K562 (cell line): ENCODE data around the gene CKMT2. TPM values are rescaled to one million over a fixed set of nuclear protein-coding genes. Genes with fewer than 3 reads are reported as not detected.

ENCODE experiments used
- ATAC-seq: fragments of 200-7000 bp; cut with Tn5 transposase; 3 replicates; pipeline ENCODE4 v1.9.1; 2020; ENCODE audit warnings: moderate library complexity
- BruUV-seq: library from RNA; stranded (reverse); fragments of 400-500 nt; replicated peaks from 2 replicates; lab custom pipeline; 2021; lab: Mats Ljungman, UMichigan
- CTCF ChIA-PET: fragments of 300-600 bp; formaldehyde crosslinking; extraction: SDS; loops from one replicate; lab custom pipeline; 2021; ENCODE audit warnings: low intra/inter-chr PET ratio; lab: Yijun Ruan, JAX
- POLR2A ChIA-PET: fragments of 300-600, 350-650 bp; sonication (Branson Sonifier 250); formaldehyde crosslinking; extraction: SDS; loops from one replicate; lab custom pipeline; 2021; ENCODE audit warnings: antibody characterized with exemption, inconsistent platforms; lab: Yijun Ruan, JAX
- DNase-seq, 4 experiments: peaks; one replicate each; pipeline versions ENCODE4 v3.0.0 to v3.0.0-alpha.2; 2011 to 2018; ENCODE audit warnings: low spot score in 3 of 4, mixed read lengths in 3 of 4; ENCODE audit errors: extremely low read depth in 1 of 4
- FAIRE-seq: peaks from 2 replicates; lab custom pipeline; 2011; peaks lifted over from hg19 to GRCh38; lab: Jason Lieb, UNC
- H2AFZ ChIP-seq: 2 replicates; pipeline ENCODE4 v1.6.0; 2011; ENCODE audit warnings: low read depth, low read length, control low read depth, inconsistent platforms
- H3K27ac ChIP-seq: fragments of 200-600 bp; 3 replicates; pipeline ENCODE4 v1.8.0; 2011; ENCODE audit warnings: low read depth, mild to moderate bottlenecking, control low read depth, inconsistent platforms, low read length, moderate library complexity, mixed read lengths; ENCODE audit errors: extremely low read depth
- H3K27me3 ChIP-seq, 2 experiments: fragments of 300-600 bp in 1 of 2; 2 replicates in 1 of 2; 3 replicates in 1 of 2; pipeline versions ENCODE4 v1.6.0 to v1.8.0; 2011; ENCODE audit warnings: inconsistent platforms in 2 of 2, low read length in 2 of 2, mild to moderate bottlenecking in 1 of 2, mixed read lengths in 1 of 2, moderate library complexity in 1 of 2; ENCODE audit not compliant: control insufficient read depth in 2 of 2, insufficient read depth in 2 of 2
- H3K36me3 ChIP-seq: fragments of 300-600 bp; 3 replicates; pipeline ENCODE4 v1.8.0; 2011; ENCODE audit warnings: mild to moderate bottlenecking, low read length, inconsistent platforms; ENCODE audit not compliant: control insufficient read depth, insufficient read depth
- H3K4me1 ChIP-seq, 2 experiments: fragments of 200-600 bp in 1 of 2; replicated peaks in 1 of 2; 2 replicates in 1 of 2; 3 replicates in 1 of 2; pipeline versions ENCODE4 v1.5.1 to v1.8.0; 2011; ENCODE audit warnings: inconsistent platforms in 2 of 2, low read length in 2 of 2, mild to moderate bottlenecking in 1 of 2, mixed read lengths in 1 of 2, moderate library complexity in 1 of 2; ENCODE audit not compliant: control insufficient read depth in 2 of 2, insufficient read depth in 2 of 2
- H3K4me2 ChIP-seq: 2 replicates; pipeline ENCODE4 v1.6.1; 2011; ENCODE audit warnings: low read length, control low read depth, inconsistent platforms, mixed read lengths; ENCODE audit not compliant: insufficient read depth
- H3K4me3 ChIP-seq: fragments of 200-600 bp; sonication (generic), shearing (Covaris generic); 2 replicates; pipeline ENCODE4 v1.5.1; 2016; ENCODE audit warnings: control low read depth, inconsistent platforms
- H3K79me2 ChIP-seq: fragments of 200-600 bp; 3 replicates; pipeline ENCODE4 v1.8.0; 2011; ENCODE audit warnings: low read length, inconsistent platforms; ENCODE audit not compliant: control insufficient read depth, insufficient read depth
- H3K9ac ChIP-seq, 2 experiments: 2 replicates each; pipeline versions ENCODE4 v1.6.0 to v1.6.1; 2011; ENCODE audit warnings: low read depth in 2 of 2, low read length in 2 of 2, control low read depth in 1 of 2, inconsistent platforms in 1 of 2, mild to moderate bottlenecking in 1 of 2, mixed read lengths in 1 of 2; ENCODE audit not compliant: insufficient read depth in 1 of 2
- H3K9me1 ChIP-seq: one replicate; pipeline ENCODE4 v1.6.0; 2011; ENCODE audit warnings: inconsistent platforms, mild to moderate bottlenecking, low read length, moderate library complexity; ENCODE audit not compliant: control insufficient read depth, insufficient read depth
- H3K9me3 ChIP-seq: replicated peaks from 2 replicates; pipeline ENCODE4 v1.5.1; 2011; ENCODE audit warnings: low read depth, low read length, inconsistent platforms; ENCODE audit not compliant: control insufficient read depth, insufficient read depth
- H4K20me1 ChIP-seq: replicated peaks from 2 replicates; pipeline ENCODE4 v1.6.1; 2011; ENCODE audit warnings: low read length, inconsistent platforms, mixed read lengths; ENCODE audit not compliant: control insufficient read depth, insufficient read depth
- MTA2 ChIP-seq: fragments of 450-650 bp; IDR thresholded peaks from 2 replicates; pipeline ENCODE4 v1.6.1; 2016; ENCODE audit warnings: low read depth
- MTF1 ChIP-seq: fragments of 250-450 bp; sonication (Bioruptor Pico); IDR thresholded peaks from 2 replicates; pipeline ENCODE4 v1.9.0; 2021; ENCODE audit warnings: moderate library complexity, mild to moderate bottlenecking, inconsistent platforms, borderline replicate concordance
- OTX1 ChIP-seq: fragments of 450-650 bp; formaldehyde crosslinking; IDR thresholded peaks from 2 replicates; pipeline ENCODE4 v1.4.0; 2022; ENCODE audit warnings: mild to moderate bottlenecking
- PCBP1 ChIP-seq: fragments of 200-400 bp; formaldehyde crosslinking; IDR thresholded peaks from 2 replicates; pipeline ENCODE4 v1.6.1; 2018; ENCODE audit warnings: mild to moderate bottlenecking, low read depth, low read length; ENCODE audit not compliant: poor library complexity, severe bottlenecking
- PHTF2 ChIP-seq: fragments of 250-450 bp; sonication (Bioruptor Pico); IDR thresholded peaks from 2 replicates; pipeline ENCODE4 v1.5.0; 2021; ENCODE audit warnings: mild to moderate bottlenecking
- PML ChIP-seq: IDR thresholded peaks from 2 replicates; pipeline ENCODE4 v1.6.1; 2012; ENCODE audit warnings: low read length, inconsistent platforms
- POLR2G ChIP-seq: fragments of 200-400 bp; formaldehyde crosslinking; IDR thresholded peaks from 2 replicates; pipeline ENCODE4 v1.6.1; 2017; ENCODE audit warnings: low read depth, mild to moderate bottlenecking, antibody characterized with exemption, low read length, moderate library complexity
- RBM15 ChIP-seq: fragments of 200-400 bp; formaldehyde crosslinking; IDR thresholded peaks from 2 replicates; pipeline ENCODE4 v1.6.1; 2018; ENCODE audit warnings: mild to moderate bottlenecking, low read length, moderate library complexity; ENCODE audit not compliant: insufficient read depth
- RREB1 ChIP-seq: fragments of 250-450 bp; sonication (Bioruptor Pico); IDR thresholded peaks from 2 replicates; pipeline ENCODE4 v1.4.0; 2020
- STAT5A ChIP-seq: IDR thresholded peaks from 2 replicates; pipeline ENCODE4 v1.6.1; 2012; ENCODE audit warnings: low read length, inconsistent platforms, borderline replicate concordance
- TARDBP ChIP-seq: fragments of 450-650 bp; IDR thresholded peaks from 2 replicates; pipeline ENCODE4 v1.6.1; 2016
- in situ Hi-C: fragments of 300-500 bp; cut with MboI; formaldehyde crosslinking; loops from 4 replicates; pipeline ENCODE4 v1.15.0; 2018; ENCODE audit warnings: inconsistent platforms, mixed read lengths
- intact Hi-C: fragments of 100-400 bp; cut with micrococcal nuclease; formaldehyde crosslinking; loops from 2 replicates; pipeline ENCODE4 v1.14.2; 2022
- polyA plus RNA-seq, 8 experiments: library from polyadenylated mRNA; depleted of rRNA in 4 of 8; stranded (reverse) in 5 of 8; unstranded in 3 of 8; fragments of >200 nt; fragmentation: Nextera tagmentation in 2 of 8; fragmentation: Illumina TruSeq in 1 of 8; extraction: Ambion mirVana in 2 of 8; extraction: Trizol in 1 of 8; gene quantifications; 2 replicates each; pipeline versions ENCODE4 v1.2.1 to v1.2.3, GENCODE V29; 2011 to 2014; ENCODE audit warnings: inconsistent platforms in 1 of 8, missing spikeins in 1 of 8
- total RNA-seq, 7 experiments: library from RNA; depleted of rRNA in 6 of 7; stranded (reverse); fragments of >200 nt in 6 of 7; fragmentation: Illumina TruSeq in 2 of 7; extraction: Trizol in 2 of 7; gene quantifications; 2 replicates each; pipeline versions ENCODE4 v1.2.1 to v1.2.3, GENCODE V29; 2011 to 2021; ENCODE audit warnings: low replicate concordance in 1 of 7
- TF ChIP-seq, protein P1 (sequence below): fragments of 250-450 bp; sonication (Bioruptor Pico); IDR thresholded peaks from 2 replicates; pipeline ENCODE4 v1.8.0; 2022; ENCODE audit warnings: moderate library complexity, mild to moderate bottlenecking, inconsistent platforms

CKMT2 gene
- total and polyA plus RNA-seq, 9 of the 15 experiments (the other 6 are each of a cell fraction or from before 2014, with no cell fraction given) = 0.03 TPM; not detected in 8

- Histone ChIP-seq H3K9ac (no peak overlapping the region), H4K20me1 (no peaks in the 10 kb centered on the region), H3K4me2 (no peak overlapping the region), H3K9me3 (no peaks in the 10 kb centered on the region), H3K4me3 (no peak overlapping the region), H3K36me3 (peaks cover 46% of the 10 kb centered on the region; the same call in 2 of the 3 replicates), H3K79me2 (no peaks in the 10 kb centered on the region), H2AFZ (no peak overlapping the region), H3K27ac (no peak overlapping the region), H3K4me1 (no peaks in the 10 kb centered on the region), H3K27me3 (no peaks in the 10 kb centered on the region), H3K9me1 (no peaks in the 10 kb centered on the region)
- FAIRE-seq (no peak), ATAC-seq (no peak), DNase-seq (no peak)
- POLR2A ChIA-PET = interaction anchor here (0.8 to 1.9 kb wide), 4 partner anchors 8 to 30 kb away, joined by 3 to 6 read pairs (median 5); partner anchors contain the start of gene ZCCHC9
- no TSS peak for BruUV-seq
- in situ Hi-C loops (no loop called here), intact Hi-C loops (no loop called here)
- TF ChIP-seq POLR2G (no peak), PHTF2 (CRISPR knock-in tag) (no peak), RREB1 (CRISPR knock-in tag) (no peak), PCBP1 (no peak), MTA2 (no peak), OTX1 (no peak), PML (no peak), TARDBP (no peak), MTF1 (CRISPR knock-in tag) (no peak), RBM15 (no peak), STAT5A (no peak)
- TF ChIP-seq, protein P1, sequence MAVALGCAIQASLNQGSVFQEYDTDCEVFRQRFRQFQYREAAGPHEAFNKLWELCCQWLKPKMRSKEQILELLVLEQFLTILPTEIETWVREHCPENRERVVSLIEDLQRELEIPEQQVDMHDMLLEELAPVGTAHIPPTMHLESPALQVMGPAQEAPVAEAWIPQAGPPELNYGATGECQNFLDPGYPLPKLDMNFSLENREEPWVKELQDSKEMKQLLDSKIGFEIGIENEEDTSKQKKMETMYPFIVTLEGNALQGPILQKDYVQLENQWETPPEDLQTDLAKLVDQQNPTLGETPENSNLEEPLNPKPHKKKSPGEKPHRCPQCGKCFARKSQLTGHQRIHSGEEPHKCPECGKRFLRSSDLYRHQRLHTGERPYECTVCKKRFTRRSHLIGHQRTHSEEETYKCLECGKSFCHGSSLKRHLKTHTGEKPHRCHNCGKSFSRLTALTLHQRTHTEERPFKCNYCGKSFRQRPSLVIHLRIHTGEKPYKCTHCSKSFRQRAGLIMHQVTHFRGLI (CRISPR knock-in tag) = no peak
- CTCF ChIA-PET = no interaction called here
Measured at GRCh38 chr5:81313278-81313677, 80.2 kb downstream of the CKMT2 start.
